ENCODE measurements around the gene SFSWAP. TPM values are rescaled to one million over a fixed set of nuclear protein-coding genes. Genes with fewer than 3 reads are reported as not detected.
A peak's percentile ranks its signal among the peaks of the same experiment; 100 is the strongest.
"Not testable (repeated sequence)": the region's sequence is repeated elsewhere in the genome, so short reads cannot be mapped to it uniquely, and the experiment has no call there.

The SFSWAP gene
- 18.0 and 19.6 TPM in 2 replicates for total RNA-seq (2014; rRNA removed; shearing (Covaris generic))

DNA sequence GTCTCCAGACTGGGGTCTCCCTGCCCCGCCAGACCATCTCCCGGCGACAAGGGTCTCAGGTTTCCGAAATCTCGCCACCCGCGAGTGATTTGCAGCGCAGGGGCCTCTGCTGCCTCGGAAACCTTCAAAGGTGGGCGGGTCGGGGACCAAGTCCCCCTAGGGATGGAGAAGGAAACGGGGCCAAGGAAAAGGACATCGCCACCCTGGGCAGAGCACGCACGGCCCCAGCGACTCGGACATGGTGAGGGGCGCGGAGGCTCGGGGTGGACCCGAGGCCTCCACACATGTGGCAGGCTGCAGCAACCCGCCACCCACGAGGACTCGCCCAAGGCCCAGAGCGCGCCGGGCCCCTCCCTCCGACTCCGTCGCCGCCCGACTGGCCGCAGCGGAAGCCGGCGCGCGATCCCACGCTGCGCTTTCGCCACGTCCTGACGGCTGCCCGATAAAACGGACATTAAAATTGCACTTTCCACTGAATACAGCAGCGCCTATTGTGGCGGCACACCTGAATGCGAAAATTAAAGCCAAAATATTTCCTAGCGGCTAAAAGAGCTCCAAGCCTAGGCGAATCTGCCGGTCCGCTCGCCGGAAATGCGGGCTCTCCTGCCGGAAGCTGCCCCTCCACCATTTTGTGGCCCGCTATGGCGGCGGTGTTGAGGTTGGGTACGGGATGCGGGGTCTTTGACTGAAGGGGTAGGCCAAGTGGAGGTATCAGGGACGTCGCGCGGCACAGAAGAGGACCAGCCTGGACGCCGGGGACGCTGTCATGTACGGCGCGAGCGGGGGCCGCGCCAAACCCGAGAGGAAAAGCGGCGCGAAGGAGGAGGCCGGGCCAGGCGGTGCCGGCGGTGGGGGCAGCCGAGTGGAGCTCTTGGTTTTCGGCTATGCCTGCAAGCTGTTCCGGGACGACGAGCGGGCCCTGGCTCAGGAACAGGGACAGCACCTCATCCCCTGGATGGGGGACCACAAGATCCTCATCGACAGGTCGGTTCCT is at the start of gene SFSWAP:
Gene SFSWAP, plus strand, starts transcription at position 627 of the 994 bp plus-strand sequence. Its CDS starts 140 bp downstream, at position 767.
- DNase-seq (ENCODE audit: low read depth) = peak; percentile 75

DNA sequence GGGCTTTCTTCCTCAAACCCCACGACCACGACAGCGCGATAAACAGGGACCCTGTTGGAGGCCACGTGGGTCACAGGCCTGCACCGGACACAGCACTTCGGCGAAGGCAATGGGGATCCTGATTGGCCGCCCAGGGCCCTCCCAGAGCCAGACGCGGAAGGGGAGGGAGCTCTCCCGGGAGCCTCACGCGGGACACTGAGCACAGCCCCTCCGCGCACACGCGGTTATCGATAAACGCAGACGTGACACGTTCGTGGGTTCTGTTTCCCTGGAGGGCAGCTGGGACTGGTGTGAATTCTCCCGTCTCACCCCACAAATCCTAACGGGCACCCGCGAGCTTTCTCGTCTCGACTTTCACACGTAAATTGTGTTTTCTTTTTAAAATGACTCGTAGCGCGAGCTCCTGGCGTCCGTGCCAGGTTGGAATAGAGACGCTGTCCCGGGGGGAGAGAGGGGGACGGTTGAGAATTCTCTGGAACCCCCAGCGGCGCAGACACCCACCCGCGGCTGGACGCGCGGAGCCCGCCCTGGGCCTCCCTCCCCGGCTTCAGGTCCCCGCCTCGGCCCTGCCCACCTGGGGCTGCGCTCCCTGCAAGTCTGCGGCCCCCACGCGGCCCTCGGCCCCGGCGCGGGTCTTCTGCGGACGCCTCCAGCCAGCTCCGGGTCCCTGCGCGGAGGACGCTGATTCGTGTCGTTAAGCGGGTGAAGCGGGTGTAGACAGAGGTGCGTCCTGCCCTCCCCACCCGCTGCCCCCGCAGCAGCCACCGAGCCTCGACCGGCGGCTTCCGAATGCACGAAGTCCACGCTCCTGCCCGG is 49.5 kb upstream of the SFSWAP start:
- DNase-seq (ENCODE audit: low read depth) = not testable (repeated sequence)

DNA sequence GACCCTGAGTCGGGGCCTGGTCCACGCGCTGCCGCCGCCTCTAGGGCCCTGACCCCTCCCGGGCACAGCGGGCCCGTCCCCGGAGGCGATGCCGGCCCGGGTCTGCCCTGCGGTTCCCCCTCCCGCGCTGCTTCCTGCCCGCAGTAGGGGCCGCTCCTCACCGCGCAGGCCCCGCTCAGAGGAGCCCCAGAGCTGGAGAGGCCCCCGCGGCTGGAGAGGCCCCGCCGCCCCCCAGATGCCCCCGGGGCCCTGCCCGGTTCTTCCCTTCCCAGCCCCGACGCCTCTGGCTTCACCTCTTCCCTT is 49.0 kb upstream of the SFSWAP start:
- not testable (repeated sequence) for DNase-seq (ENCODE audit: low read depth)

DNA sequence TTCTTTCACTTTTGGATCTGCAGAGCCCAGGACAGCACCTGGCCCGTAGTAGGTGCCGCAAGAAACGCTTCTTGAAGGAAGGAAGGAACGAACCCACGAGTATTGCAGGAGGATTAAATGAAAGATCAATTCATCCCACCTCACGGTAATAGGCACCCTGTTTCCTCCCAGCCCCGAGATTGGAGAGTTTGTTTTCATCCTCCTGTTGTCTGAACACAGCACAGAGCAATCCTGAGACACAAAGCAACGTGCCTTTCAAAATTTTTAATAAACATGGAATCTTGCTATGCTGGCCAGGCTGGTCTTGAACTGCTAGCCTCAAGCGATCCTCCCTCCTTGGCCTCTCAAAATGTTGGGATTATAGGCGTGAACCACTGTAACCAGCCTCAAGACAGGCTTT is 48.5 kb upstream of the SFSWAP start:
- not testable (repeated sequence) for DNase-seq (ENCODE audit: low read depth)

DNA sequence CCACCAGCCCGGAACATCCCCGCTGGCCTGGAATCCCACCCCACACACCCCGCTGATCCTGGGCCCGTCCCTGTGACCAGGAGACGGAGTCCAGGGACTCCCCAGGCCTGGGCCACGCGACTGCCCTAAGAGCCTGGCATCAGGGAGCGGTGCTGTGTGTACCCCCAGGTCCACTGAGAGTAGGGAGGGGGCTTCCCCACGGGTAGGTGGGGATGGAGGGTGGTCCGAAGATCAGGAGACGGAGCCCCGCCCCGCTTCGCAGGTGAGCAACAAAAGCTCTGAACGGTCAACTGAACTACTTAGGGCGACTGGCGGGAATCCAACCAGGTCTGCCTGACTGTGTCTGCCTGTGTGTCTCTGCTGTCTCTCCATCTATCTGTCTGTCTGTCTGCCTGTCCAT is 45.2 kb upstream of the SFSWAP start:
- not testable (repeated sequence) for DNase-seq (ENCODE audit: low read depth)

DNA sequence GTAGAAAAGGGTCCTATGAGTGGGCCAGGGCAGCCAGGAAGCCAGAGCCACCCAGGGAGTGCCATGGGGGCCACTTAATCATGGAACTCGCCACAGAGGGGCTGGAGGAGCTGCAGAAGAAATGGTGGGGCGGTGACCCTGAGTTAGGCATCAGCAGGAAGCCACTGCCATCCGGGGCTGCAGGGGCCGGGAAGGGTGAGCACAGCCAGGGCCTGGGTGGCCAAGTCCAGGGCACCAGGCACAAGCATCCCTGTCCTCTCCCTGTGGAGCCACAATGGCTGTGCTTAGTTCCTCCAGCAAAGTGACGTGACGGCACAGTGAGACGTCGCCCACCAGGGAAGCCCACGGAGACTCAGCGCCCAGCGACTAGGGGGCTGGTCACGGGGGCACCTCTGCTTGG is 44.4 kb upstream of the SFSWAP start:
- DNase-seq (ENCODE audit: low read depth) = not testable (repeated sequence)

DNA sequence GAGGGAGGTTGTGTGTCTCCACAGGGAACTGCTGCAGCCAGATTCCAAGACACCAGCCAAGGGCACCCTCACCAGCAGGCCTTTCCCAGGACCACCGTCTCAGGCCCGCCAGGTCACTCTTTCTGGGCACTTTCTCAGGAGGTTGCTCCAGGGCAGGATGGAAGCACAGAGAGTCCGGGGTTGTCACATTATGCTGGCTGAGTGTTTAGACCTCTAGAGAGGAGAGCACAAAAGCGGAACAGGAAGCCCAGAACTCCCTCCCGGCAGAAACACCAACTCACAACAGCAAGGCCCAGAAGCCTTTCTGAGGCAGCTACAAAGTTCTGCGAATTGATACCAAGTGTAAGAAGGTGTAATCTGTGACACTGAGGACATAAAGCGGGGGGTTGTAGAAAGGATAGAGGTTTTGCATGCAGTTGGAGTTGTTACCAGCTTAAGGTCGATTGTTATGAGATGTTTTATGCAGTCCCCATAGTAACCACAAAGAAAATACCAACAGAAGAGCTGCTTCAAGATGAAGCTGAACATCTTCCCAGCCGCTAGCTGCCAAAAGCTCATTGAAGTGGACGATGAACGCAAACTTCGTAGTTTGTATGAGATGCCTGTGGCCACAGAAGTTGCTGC is 43.8 kb upstream of the SFSWAP start:
- DNase-seq (ENCODE audit: low read depth) = not testable (repeated sequence)

DNA sequence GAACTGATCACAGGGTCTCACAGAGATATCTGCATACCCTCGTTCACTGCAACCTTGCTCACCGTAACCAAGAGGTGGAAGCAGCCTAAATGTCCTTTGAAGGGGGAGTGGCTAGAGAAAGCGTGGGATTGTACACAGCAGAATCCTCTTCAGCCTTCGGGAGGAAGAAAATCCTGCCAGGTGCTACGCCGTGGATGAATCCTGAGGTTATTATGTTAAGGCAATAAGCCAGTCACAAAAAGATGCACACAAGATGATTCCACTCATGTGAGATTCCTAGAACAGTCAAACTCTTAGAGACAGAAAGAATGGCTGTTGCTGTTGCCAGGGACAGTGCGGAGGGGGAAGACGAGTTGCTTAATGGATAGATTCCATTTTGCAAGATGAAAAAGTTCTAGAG is 39.6 kb upstream of the SFSWAP start:
- no peak for DNase-seq (ENCODE audit: low read depth)

DNA sequence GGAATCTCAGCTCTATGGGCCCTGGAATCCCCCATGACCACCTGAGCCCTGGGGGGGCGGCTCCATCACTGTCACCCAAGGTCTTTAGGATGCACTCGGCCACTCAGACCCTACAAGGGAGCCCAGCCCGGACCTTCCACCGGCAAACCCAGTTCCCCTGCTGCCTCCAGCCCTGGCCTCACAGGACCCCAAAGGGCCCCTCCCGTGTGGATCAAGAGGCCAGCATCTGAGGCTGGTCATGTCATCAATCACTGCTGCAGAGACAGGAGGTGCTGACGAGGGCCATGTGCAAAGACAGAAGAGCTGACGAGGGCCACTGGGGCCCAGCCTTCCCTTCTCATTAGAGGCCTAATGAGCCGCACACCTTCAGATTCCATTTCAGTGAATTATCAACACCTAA is 39.0 kb upstream of the SFSWAP start:
- no peak for DNase-seq (ENCODE audit: low read depth)

DNA sequence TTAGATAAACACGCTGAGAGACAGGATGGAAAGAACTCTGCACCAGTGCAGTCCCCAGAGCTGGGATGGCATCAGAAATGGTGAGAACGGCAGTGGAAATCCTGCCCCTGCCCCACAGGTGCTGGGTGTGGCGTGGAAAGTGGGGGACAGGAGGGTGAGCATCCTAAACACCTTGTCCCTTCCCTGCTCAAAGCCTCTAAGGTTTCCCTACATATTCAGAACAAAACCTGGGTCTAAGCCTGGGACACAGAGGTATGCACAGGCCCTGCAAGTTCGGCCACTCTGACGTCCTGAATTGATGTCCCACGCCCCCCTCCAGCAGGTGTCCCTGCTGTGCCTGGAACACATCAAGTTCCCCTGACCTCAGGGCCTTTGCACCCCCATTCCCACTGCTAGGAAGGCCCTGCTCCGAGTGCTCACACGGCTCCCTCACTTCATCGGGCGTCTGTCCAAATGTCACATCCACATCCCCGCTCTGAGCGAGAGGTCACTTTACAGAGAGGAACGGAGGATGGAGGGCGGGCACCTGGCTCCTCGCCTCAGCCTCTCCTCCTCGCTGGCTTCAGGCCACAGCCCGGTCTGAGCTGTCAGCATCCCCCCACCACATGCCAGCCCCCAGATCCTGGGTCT is 38.5 kb upstream of the SFSWAP start:
- no peak for DNase-seq (ENCODE audit: low read depth)

DNA sequence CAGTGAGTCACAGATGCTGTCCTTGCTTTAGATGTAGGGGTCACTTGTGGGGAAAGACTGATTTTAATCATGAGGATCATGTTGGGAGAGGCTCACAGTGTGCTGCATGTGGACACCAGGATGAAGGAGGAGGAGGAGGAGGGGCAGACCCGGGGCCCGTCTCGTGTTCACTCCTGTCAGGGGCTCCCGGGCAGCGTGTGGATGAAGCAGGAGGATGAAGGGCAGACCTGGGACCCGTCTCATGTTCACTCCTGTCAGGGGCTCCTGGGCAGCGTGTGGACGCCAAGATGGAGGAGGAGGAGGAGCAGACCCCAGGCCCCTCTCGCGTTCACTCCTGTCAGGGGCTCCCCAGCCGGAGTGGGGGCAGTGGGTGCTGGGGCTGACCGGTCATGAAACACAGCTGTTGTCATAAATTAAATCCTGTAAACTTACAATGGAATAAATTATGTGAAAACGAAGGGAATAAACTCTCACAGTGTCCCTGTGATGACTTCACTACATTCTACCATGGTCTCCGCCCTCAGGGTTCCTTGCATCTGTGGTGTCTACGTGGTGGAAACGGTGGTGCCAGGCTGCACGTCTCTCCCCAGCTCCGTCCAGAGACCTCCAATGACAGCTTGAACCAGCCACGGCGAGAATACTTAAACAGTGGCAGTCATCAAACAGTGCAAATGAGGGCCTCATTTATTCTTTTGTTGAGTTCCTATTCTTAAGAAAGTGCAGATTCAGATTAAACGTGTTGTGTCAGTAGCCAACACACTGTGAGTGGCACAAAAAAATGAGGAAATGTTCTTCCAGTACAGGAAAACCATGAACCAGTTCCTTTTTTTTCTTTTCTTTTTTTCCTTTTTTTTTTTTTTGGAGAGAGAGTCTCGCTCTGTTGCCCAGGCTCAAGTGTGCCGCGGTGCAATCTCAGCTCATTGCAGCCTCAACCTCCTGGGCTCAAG is 37.7 kb upstream of the SFSWAP start:
- no peak for DNase-seq (ENCODE audit: low read depth)

DNA sequence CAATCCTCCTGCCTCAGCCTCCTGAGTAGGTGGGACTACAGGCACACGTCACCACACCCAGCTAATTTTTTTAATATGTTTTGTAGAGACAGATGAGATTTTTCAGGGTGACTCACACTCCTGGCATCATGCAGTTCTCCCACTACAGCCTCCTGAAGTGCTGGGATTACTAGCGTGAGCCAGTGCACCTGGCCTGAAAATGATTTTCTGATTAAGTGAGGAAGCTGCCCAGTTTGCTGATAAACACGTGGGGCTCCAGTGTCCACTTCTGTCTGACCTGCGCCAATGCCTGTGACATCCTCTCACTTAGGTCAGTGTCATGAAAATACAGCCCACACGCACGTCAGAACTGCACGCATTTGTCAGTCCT is 37.0 kb upstream of the SFSWAP start:
- peak; percentile 33 for DNase-seq (ENCODE audit: low read depth)

DNA sequence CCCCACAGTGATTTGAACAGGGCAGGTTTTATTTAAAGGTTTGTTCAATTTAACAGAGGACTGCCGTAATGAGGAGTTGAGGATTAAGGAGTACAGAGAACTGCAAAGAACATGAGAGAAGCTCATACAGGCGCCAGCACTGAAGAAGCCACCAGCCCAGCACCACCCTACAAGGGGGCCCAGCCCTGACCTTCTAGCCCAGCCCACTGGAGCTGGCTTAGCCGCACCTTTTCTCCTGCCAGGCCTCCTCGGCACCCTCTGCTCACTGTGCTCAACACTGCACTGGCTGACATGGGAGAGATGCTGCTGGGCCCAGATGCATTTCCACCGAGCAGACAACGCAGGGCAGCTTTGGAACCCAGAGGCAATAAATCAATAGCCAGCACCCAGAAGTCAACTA is 36.5 kb upstream of the SFSWAP start:
- no peak for DNase-seq (ENCODE audit: low read depth)

DNA sequence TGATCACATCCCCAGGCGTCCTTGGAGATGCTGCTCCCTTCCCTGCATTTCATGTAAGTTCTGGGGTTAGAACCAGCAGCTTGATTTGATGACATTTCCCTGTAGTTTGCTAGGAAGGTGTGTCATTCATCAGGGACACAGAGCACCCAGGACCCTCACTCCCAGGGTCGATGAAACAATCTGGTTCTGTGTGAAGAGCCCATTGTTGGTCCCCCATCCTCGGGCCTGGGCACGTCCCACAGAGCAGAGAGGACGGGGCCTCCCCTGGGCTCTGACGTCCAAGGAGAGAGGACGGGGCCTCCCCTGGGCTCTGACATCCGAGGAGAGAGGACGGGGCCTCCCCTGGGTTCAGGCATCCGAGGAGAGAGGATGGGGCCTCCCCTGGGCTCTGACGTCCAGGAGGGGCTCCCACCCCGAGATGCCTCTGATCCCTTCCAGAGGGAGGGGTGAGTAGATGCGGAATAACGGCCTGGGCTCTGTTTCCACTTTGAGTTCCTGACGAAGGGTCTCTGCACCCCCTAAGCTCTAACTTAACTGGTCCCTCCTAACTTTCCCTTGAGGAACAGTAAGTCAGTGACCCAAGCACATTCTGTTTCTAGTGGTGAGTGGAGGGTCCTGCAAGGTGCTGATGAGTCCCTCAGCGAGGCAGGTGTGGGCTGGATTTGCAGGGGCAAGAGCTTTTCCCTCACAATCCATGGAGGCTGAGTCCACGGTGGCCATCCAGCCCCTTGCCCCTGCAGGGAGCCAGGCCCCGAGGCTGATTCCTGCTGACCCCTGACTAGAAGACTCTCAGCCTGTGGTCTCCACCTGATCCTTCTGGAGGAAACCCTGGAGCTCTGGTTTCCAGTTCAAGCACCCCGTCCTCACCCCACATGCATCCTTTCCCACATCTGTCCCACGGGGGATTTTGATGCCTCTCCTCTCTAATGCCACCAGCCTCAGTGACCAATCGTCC is 35.5 kb upstream of the SFSWAP start:
- DNase-seq (ENCODE audit: low read depth) = no peak

DNA sequence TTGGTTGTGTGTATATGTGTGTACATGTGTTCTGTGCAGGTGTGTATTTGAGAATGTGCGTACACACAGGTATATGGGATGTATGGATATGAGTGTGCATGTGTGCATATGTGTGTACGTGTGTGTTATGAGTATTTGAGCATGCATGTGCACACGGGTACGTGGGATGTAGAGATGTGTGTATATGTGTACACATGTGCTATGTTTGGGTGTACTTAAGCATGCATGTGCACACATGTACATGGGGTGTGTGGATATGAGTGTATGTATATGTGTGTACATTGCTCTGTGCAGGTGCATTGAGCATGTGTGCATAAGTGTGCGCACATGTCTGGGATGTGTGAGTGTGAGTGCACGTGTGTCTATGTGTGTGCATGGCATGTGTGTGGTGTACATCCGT is 34.3 kb upstream of the SFSWAP start:
- no peak for DNase-seq (ENCODE audit: low read depth)

DNA sequence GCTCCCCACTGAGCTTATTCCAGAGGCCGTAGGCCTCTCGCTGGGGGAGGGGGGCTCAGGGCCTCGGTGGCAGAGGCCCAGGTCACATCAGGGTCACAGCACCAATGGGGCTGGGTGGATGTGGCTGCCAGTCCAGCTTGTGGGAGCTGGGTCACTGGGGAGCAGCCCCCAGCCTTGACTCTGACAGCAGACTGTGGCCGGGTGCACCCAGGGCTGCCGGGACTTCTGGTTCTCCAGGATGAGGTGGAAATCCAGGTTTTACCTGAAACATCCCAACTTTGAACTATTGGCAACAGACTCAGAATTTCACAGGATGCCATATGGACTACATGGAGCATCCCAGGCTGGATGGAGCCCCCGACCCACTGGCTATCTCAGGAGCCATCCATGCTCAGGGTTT is 33.8 kb upstream of the SFSWAP start:
- not testable (repeated sequence) for DNase-seq (ENCODE audit: low read depth)

DNA sequence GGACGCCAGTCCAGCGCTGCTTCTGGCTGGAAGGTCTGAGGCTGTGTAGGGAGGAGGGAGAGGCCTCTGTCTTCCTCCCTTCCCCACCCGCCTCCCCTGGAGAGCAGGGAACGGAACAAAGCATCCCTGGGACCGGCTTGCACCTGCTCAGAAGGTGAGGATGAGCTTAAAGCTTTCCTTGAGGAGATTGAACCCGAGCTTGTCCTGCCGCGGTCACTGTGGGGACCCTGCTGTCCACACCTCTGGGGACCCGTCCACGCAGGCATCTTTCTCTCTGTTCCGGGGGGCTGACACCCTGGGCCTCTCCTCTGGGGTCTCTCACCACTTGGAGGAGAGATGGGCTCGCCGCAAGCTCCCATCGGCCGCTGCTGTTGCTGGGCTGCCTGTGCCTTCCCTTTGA is 33.2 kb upstream of the SFSWAP start:
- DNase-seq (ENCODE audit: low read depth) = no peak

DNA sequence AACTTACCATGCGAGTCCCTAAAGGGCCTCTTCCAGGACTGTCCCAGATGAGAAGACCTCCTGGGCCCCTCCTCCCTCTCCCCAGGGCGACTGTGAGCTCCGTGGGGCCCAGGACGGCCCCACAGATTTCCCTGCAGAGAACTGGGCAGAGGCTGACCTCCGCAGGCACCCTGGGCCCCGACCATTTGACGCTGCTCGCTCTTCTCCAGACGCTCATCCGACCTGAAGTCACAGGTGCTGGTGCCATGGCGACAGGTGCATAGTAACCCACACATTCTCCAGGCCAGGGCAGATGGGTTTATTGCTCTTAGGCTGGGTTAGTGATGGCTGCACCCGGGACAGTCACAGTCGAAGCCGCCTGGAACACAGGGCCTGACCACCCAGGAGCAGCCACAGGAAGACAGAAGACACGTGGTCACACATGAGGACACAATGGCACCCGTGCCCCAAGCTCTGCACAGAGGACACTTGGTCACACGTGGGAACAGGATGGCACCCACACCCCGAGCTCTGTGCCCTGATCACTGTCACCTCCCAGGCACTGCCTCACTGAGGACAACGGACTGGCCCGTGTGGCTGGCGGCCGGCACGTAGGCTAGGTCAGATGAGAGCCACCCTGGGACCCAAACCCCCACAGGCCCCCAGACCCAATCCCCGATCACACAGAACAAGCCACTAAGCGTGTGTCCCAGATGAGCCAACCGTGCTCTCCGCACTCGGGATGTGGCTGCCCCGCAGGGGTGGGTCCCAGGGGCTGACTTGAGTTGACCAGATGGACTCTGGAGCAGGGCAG is 32.3 kb upstream of the SFSWAP start:
- DNase-seq (ENCODE audit: low read depth) = not testable (repeated sequence)

DNA sequence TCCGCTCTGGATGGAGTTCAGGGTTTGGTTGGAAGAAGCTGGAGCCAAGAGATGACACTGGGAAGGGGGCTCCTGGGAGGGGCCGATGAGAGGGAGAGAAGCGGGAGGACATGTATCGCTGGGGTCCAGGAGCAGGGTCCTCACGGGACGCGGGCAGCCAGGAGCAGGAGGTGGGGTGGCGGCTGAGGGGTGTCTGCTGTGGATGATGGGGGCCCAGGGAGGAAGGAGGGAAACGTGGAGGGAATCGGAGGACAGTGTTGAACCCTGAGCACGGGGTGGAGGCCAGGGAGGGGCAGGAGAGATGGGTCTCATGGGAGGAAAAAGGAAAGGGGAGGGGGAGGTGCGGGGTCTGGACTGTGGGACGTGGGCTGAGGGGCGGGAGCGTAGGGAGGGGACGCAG is 31.7 kb upstream of the SFSWAP start:
- DNase-seq (ENCODE audit: low read depth) = not testable (repeated sequence)

All from RPMI7951 (cell line).